Activated T-helper 1 cell treated with Interleukin-2 at 50 U/mL for 16 hours (primary cell): ENCODE data around the gene RNF130.
A peak's percentile ranks its signal among the peaks of the same experiment; 100 is the strongest.
"Not testable (repeated sequence)": the region's sequence is repeated elsewhere in the genome, so short reads cannot be mapped to it uniquely, and the experiment has no call there.

Experiments
- DNase-seq: peaks from one replicate; pipeline ENCODE4 v3.0.0-alpha.2; 2020; ENCODE audit warnings: low read depth

RNF130 gene

GRCh38 chr5:180102636-180103035 lies 31.1 kb upstream of the RNF130 start:
- no peak for DNase-seq

- no peak for DNase-seq
Observed at GRCh38 chr5:180101451-180102105, 30.0 kb upstream of the RNF130 start.

- no peak for DNase-seq
Observed at GRCh38 chr5:180100621-180101450, 29.3 kb upstream of the RNF130 start.

GRCh38 chr5:180099733-180100611 lies 28.4 kb upstream of the RNF130 start:
- DNase-seq, result no peak

GRCh38 chr5:180098991-180099732 lies 27.6 kb upstream of the RNF130 start:
- no peak for DNase-seq

- no peak for DNase-seq
Observed at GRCh38 chr5:180098526-180098925, 27.0 kb upstream of the RNF130 start.

- no peak for DNase-seq
Observed at GRCh38 chr5:180097926-180098325, 26.4 kb upstream of the RNF130 start.

- no peak for DNase-seq
Observed at GRCh38 chr5:180097163-180097894, 25.8 kb upstream of the RNF130 start.

GRCh38 chr5:180096616-180097015 lies 25.1 kb upstream of the RNF130 start:
- DNase-seq, result no peak

GRCh38 chr5:180095545-180095944 lies 24.0 kb upstream of the RNF130 start:
- DNase-seq, result no peak

GRCh38 chr5:180093651-180094382 lies 22.3 kb upstream of the RNF130 start:
- DNase-seq, result no peak

GRCh38 chr5:180093241-180093640 lies 21.7 kb upstream of the RNF130 start:
- DNase-seq, result no peak

GRCh38 chr5:180090769-180091546 lies 19.4 kb upstream of the RNF130 start:
- DNase-seq, result no peak

GRCh38 chr5:180090098-180090768 lies 18.7 kb upstream of the RNF130 start:
- DNase-seq, result peak; percentile 76

GRCh38 chr5:180089628-180090027 lies 18.1 kb upstream of the RNF130 start:
- DNase-seq, result not testable (repeated sequence)

- no peak for DNase-seq
Observed at GRCh38 chr5:180088561-180088960, 17.0 kb upstream of the RNF130 start.

GRCh38 chr5:180086816-180087399 lies 15.3 kb upstream of the RNF130 start:
- no peak for DNase-seq

- DNase-seq, result no peak
Observed at GRCh38 chr5:180085837-180086236, 14.3 kb upstream of the RNF130 start.
